IPS-18c (cell line): ENCODE data around the gene CYB5R3.

Experiments
- H3K4me3 ChIP-seq: 2 replicates; pipeline ENCODE4 v1.7.0; 2013; ENCODE audit warnings: low read depth, mild to moderate bottlenecking, low read length, moderate library complexity; ENCODE audit not compliant: insufficient read depth
- H3K9me3 ChIP-seq: one replicate; pipeline ENCODE4 v1.6.1; 2013; ENCODE audit warnings: mild to moderate bottlenecking, low read length, moderate library complexity; ENCODE audit not compliant: control insufficient read depth, insufficient read depth

CYB5R3 gene

DNA sequence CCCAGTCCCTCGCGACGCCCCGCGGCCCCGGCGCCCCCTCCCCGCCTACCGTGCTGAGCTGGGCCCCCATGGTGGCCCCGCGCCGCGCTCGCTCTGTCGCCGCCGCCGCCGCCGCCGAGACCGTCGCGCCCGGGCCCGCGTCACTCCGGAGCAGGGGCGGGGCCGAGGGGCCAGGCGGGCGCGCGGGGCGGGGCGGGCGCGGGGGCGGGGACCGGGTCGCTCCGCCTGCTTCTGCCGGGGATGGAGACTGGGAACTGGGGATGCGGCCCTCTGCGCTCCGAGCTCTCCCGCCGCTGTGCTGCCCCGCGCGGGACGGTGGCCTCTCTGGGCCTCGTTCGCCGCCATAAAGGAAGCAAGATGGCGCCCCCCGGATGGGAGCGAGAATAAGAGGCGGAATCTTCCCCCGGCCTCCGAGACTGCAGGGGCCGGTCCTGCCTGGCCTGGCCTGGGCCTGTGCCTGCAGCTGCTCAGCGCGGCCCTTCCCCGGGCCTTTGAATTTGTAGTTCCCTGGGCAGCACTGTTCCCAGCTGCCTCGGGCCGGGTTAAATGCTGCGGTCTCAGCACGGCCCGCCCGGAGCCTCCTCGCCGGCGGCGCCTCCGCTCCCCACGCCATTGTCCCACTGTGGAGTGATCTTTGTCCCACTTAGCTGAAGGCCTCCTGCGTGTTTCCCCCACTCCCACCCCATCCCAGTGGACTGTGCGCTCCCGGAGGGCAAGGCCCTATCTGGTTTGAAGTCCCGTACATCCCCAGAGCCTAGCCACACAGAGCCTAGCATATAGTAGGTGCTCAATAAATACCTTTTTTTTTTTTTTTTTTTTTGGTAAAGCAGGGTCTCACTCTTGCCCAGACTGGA, at the start of gene CYB5R3:
CYB5R3 (minus strand) TSS at position 147 of the 854 bp plus-strand sequence; CDS start at position 70, 77 bp downstream.
- H3K9me3 ChIP-seq: no peaks in the 10 kb centered on the region
- H3K4me3 ChIP-seq: peak within 1 kb of the TSS; percentile 88

- no peak overlapping the region for H3K4me3 ChIP-seq
- H3K9me3 ChIP-seq: no peaks in the 10 kb centered on the region
Observed at GRCh38 chr22:42697542-42698013, 48.4 kb upstream of the CYB5R3 start.

- Histone ChIP-seq H3K4me3 (no peak overlapping the region), H3K9me3 (no peaks in the 10 kb centered on the region)
Observed at GRCh38 chr22:42696331-42696967, 47.3 kb upstream of the CYB5R3 start.

- H3K9me3 ChIP-seq: no peaks in the 10 kb centered on the region
Observed at GRCh38 chr22:42695294-42695693, 46.1 kb upstream of the CYB5R3 start.

DNA sequence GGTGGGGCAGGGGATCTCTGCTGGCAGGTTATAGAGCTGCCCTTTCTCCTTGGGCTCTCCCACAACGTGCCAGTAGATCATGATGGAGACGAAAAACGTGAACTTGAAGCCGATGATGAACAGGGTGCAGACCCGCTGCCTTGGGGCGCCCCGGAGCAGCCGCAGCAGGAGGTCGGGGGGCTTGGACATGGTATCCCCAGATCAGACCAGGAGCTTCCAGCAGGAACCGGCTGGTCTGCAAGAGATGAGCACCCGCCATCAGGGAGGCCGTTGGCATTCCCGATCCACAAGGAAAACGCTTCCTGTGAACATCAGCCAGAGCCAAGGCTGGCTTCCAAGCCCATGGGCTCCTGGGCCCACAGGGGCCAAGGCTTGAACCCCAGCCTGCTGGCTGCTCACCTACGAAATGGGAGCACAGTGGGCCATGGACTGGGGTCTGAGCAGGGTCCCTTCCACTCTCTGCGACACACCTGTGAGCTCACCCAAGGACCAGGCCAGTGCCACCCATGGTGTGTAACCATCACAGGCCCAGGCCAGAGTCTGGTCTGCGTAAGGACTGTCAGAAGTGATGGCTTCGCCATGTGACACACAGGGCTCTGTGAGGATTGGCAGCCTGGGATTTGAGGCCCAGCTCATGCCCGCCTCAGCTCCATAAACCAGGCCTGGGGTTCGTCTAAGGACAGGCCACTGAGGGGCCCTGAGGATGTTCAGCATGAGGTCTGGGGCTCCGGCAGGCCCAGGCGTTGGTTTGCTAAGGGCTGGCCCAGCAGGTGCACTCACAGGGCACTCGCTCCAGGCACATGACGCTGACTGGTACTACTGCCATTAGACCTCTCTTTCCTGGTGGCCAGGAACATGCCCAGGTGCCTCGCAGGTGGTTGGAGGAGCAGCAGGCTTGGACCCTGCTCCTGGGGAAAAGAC, 44.8 kb upstream of the CYB5R3 start:
- peaks cover 2% of the 10 kb centered on the region for H3K9me3 ChIP-seq

More at GRCh38 chr22:42695294-42695693, 46.1 kb upstream of the CYB5R3 start:
- no peak overlapping the region for H3K4me3 ChIP-seq

GRCh38 chr22:42693055-42693762, 44.0 kb upstream of the CYB5R3 start:
- Histone ChIP-seq H3K4me3 (no peak overlapping the region), H3K9me3 (peaks cover 3% of the 10 kb centered on the region)

More for the DNA sequence above, 44.8 kb upstream of the CYB5R3 start:
- H3K4me3 ChIP-seq: no peak overlapping the region

DNA sequence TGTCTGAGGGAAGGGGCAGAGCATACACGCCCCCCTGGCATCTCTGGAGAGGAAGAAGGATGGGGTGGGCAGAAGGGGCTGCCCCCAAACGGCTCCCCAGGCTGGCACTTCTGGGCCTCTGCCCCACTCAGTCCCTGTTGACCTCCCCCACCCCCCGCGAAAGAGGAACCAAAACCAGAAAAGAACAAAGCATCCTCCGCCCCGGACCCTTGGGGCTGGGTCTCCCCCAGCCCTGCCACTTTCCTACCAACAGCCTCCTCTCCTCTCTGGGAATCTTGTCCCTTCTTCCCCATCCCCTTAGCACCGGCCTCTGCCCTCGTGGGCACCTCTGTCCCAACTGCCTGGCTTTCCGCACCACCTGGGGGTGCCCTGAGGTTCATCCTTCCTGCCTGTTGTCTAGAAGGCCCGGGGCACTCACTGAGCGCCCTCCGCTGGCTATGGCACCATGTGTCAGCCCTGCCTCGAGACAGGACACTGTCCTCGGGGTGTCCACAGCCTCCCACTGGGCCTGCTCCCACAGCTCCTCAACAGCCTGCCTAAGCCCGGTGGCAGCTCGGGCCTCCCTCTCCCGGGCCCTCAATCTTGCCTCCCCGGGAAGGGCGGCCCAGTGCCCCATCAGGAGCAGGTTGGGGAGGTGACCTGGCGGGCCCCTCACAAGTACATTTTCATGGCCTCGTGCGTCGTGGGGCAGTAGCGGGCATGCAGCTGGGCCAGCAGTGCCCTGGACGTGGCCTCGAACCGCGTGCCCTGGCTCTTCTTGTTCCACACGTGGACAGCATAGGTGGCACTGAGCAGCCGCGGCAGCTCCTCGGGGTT, 43.3 kb upstream of the CYB5R3 start:
- Histone ChIP-seq H3K4me3 (no peak overlapping the region), H3K9me3 (peaks cover 3% of the 10 kb centered on the region)

- peaks cover 3% of the 10 kb centered on the region for H3K9me3 ChIP-seq
Observed at GRCh38 chr22:42691440-42691839, 42.2 kb upstream of the CYB5R3 start.

DNA sequence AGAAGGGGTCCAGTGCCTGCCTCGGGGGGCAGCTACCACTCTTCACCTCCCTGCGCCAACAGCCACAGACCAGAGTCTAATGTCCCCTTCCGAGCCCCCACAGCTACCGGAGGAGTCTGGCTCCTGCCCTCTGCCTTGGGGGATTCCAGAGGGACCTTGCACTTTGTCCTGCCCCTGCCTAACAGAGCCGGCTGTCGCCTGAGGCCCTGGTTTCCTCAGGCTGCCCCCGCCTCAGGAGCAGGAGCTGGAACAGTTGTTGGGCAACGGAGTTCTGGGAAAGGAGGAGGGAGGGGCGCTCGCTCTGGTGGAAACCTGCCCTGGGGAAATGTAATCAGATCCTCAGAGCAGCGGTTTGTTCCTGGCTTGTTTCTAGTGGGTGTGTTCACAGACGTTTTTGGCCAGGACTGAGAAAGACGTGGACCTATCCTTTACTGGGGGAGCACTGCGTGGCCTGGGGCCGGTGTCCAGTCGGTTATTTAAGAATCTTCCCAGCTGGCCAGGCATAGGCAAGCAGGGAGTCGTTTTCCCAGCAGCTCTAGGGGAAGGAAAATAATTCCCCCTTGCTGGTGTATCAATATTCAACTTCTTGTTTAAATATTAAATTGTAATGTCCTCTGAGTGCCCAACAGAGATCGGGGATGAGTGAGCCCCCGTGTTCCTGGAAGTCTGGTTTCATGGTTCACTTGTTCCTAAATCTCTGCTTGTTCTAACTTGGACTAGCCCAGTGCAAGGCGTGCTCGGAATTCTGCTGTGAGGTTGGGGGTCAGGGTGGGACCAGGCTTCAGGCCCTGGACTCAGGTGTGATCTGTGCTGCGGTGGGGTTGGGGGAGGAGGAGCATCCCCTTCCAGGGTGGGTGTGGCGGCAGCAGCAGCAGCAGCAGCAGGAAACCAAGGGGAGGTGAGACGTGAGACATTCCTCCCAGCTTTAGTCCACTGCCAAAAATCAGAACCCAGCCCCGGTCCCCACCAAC, 39.3 kb upstream of the CYB5R3 start:
- no peak overlapping the region for H3K4me3 ChIP-seq
- H3K9me3 ChIP-seq: peaks cover 3% of the 10 kb centered on the region

More at GRCh38 chr22:42691440-42691839, 42.2 kb upstream of the CYB5R3 start:
- no peak overlapping the region for H3K4me3 ChIP-seq

DNA sequence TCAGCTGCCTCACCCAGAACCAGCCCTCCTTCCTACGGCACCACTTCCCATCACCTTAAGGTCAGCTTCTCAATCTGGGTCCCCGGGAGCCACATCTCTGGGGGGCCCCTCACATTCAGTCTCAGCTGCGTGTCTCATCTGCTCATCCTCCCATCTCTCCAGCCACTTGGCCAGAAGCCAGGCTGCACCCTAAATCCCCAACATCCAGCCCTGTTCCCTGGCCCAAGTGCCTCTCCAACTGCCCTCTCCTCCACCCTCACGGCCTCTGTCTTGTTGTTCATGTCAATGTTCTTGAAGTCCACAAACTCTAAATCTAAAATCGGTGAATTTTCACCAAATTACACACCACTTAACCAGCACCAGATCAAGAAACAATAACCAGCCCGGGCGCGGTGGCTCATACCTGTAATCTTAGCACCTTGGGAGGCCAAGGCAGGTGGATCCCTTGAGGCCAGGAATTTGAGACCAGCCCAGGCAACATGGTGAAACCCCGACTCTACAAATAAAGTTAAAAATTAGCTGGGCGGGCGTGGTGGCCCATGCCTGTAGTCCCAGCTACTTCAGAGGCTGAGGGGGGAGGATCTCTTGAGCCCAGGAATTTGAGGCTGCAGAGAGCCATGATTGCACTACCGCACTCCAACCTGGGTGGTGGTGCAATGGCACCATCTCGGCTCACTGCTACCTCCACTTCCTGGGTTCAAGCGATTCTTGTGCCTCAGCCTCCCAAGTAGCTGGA, 37.7 kb upstream of the CYB5R3 start:
- peaks cover 3% of the 10 kb centered on the region for H3K9me3 ChIP-seq
- H3K4me3 ChIP-seq: no peak overlapping the region

DNA sequence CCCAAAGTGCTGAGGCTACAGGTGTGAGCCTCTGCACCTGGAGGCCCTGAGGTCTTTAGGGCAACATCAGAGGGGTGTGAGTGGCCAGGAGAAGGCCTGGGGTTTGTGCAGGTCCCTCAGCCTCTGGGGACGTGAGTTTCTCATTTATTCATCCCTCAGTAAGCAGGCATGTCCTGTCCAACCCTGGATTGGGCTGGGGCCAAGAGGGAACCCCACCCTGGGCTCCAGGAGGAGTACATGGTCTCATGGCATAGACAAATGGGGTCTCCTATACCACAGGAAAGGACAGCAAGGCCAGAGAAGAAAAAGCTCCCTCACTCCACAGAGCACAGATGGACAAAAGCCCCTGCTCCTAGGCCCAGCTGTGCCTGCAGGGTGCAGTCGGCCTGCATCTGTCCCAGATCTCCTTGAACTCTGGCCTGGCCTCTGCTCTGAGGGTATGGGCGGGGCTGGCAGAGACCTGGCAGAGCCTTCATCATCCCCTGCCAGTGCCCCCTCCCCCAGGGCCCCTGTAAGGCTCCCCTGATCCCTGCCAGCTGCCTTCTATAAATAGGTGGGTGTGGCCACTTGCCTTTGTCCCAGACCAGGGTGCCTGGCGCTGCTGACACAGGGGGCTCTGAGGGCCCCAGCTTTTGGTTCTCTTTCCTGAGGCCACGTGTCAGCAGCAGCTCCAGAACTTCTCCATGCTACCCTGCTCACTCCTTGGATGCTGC, 36.9 kb upstream of the CYB5R3 start:
- H3K9me3 ChIP-seq: peaks cover 3% of the 10 kb centered on the region
- H3K4me3 ChIP-seq: no peak overlapping the region

DNA sequence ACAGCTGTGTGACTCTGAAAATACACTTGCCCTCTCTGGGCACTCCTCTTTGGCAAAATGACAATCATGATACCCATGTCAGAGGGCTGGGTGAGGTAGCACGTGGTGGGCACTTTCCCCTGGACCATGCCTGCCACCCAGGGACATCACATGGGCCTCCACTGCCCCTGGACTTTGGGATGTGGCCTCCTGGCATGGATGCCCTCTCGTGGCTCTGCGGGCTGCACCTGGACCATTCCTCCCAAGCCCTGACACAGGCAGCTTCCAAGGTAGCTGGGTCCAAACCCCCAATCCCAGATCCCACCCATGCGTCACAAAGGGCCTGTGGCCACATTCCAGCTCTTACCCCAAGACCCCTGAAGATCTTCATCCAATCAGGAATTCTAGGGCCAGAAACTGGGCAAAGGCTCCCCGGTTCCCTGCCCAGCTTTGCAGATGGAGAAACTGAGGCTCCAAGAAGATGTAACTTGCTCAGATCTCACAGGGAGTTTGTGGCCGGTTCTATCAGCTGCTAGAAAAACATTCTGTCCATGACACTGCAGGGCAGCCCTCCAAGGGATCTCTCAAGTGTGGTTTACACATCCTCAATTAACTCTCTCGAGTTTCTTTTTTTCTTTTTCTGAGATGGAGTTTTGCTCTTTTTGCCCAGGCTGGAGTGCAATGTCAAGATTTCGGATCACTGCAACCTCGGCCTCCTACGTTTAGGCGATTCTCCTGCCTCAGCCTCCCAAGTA, 35.4 kb upstream of the CYB5R3 start:
- Histone ChIP-seq H3K4me3 (no peak overlapping the region), H3K9me3 (peaks cover 3% of the 10 kb centered on the region)

GRCh38 chr22:42683578-42684283, 34.5 kb upstream of the CYB5R3 start:
- Histone ChIP-seq H3K9me3 (no peaks in the 10 kb centered on the region), H3K4me3 (no peak overlapping the region)
